ENCODE results near the gene C5orf34.

GRCh38 chr5:43563321-43563720 is 48.4 kb upstream of the C5orf34 start:
- TF ChIP-seq EP300 (IDR thresholded peaks at IDR 0.05) (no peak), CTCF (IDR thresholded peaks at IDR 0.05) (no peak), POLR2A (IDR thresholded peaks at IDR 0.05) (no peak), POLR2AphosphoS5 (IDR thresholded peaks at IDR 0.05) (no peak)

Data from stomach (tissue), 4 donors.